ENCODE data around the gene RNF175. TPM values are rescaled to one million over a fixed set of nuclear protein-coding genes. Genes with fewer than 3 reads are reported as not detected.

Gene RNF175
- total RNA-seq: not detected

DNA sequence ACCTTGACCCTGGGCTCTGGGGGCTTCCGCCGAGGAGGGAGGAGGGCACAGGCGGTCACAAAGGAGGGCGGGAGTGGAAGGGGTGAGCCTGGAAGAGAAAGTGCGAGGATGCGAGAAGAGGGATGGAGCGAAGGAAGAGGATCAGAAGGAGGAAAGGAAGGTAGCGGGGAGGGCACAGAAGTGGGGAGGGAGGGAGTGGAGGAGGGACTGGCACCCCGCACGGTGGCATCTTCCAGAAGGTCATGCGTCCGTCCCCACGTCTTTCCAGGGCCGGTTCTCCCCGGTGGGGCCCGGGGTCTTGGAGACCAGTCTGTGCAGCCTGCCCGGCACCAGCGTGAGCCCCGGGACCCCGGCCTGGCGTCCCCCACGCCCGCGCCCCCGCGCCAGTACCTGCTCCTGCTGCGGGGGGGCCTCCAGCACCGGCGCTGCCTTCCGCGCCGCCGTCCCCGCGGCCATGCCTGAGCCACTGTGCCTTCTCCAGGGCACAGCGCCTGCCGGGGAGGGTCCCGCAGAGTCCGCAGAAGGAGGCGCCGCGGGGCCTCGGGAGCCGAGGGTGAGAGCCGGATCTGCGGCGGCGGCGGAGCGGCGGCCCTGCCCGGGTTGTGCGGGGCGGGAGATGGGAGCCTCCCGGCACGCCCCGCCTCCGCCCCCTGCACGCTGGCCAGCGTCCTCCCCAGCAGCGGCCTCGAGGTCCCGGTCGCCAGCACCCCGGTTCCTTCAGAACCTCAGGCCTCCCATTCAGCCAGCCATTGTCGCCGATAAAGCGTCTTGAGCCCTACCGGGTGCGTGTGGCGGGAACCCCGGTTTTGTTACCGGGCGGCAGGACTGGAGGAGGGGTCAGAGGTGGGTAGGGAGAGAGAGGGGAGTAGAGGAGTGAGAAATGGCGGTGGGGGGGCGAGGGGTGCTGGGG, at the start of gene RNF175:
RNF175 (minus strand) TSS at position 618 of the 910 bp plus-strand sequence; CDS start at position 456, 162 bp downstream.
- H3K27ac Mint-ChIP-seq: no peak within 1 kb of the TSS
- no peak within 1 kb of the TSS for H3K4me3 Mint-ChIP-seq
- POLR2A ChIA-PET: no interaction called here
- no peaks in the 10 kb centered on the region for H3K36me3 Mint-ChIP-seq (ENCODE audit: low read depth)
- CTCF ChIA-PET: no interaction called here
- no peak for DNase-seq
- H3K4me1 Mint-ChIP-seq: peaks cover 2% of the 10 kb centered on the region
- peaks cover 60% of the 10 kb centered on the region for H3K27me3 Mint-ChIP-seq
- no peaks in the 10 kb centered on the region for H3K9me3 Mint-ChIP-seq

GRCh38 chr4:153809307-153809706, 49.5 kb upstream of the RNF175 start:
- Mint-ChIP-seq H3K4me3 (no peak overlapping the region), H3K4me1 (peaks cover 4% of the 10 kb centered on the region), H3K9me3 (peaks cover 2% of the 10 kb centered on the region), H3K27ac (no peak overlapping the region), H3K36me3 (ENCODE audit: low read depth) (no peaks in the 10 kb centered on the region), H3K27me3 (peaks cover 16% of the 10 kb centered on the region)
- CTCF ChIA-PET: interaction anchor here (1.5 kb wide), 1 partner anchor 25 kb away, joined by 4 read pairs; no protein-coding TSS in a partner anchor
- POLR2A ChIA-PET: no interaction called here
- no peak for DNase-seq

DNA sequence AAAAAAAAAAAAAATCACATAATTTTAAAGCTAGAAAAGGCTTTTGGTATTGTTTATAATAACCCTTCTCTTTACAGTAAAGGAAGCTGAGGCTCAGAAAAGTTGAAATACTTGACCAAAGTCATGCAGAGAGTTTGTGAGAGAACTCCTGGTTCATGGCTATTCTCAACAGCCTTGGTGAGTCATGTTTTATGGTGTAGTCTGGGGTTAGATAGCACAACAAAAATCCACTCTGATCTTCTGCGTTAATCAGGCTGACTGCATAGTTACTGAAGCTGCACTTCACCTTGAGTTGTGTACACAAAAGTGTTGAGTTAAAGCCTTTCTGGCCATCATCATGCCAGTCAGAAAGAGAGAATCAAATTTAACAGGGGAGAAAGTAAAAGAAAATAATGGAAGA, 48.4 kb upstream of the RNF175 start:
- no peak for DNase-seq
- no peaks in the 10 kb centered on the region for H3K36me3 Mint-ChIP-seq (ENCODE audit: low read depth)
- ChIA-PET POLR2A (no interaction called here), CTCF (interaction anchor here (1.5 kb wide), 1 partner anchor 24 kb away, joined by 4 read pairs; no protein-coding TSS in a partner anchor)
- peaks cover 2% of the 10 kb centered on the region for H3K9me3 Mint-ChIP-seq
- H3K4me1 Mint-ChIP-seq: peaks cover 4% of the 10 kb centered on the region
- H3K4me3 Mint-ChIP-seq: no peak overlapping the region
- peaks cover 14% of the 10 kb centered on the region for H3K27me3 Mint-ChIP-seq
- no peak overlapping the region for H3K27ac Mint-ChIP-seq

DNA sequence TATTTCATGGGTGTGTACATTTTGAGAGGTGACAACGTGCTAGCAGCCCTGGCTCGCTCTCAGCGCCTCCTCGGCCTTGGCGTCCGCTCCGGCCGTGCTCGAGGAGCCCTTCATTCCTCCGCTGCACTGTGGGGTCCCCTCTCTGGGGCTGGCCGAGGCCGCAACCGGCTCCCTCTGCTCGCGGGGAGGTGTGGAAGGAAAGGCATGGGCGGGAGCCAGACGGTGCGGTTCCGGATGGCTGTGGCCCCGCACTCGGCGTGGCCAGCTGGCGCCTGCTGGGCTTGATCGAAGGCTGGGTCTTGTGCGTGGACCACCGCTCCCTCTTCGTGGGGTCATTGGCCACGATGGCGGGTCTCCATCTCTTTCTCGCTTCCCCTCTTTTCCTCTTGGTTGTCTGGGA, 46.2 kb upstream of the RNF175 start:
- DNase-seq: no peak
- ChIA-PET POLR2A (no interaction called here), CTCF (no interaction called here)

GRCh38 chr4:153804722-153805121, 44.9 kb upstream of the RNF175 start:
- no peak for DNase-seq
- Mint-ChIP-seq H3K27ac (no peak overlapping the region), H3K4me1 (peaks cover 4% of the 10 kb centered on the region), H3K9me3 (peaks cover 2% of the 10 kb centered on the region), H3K27me3 (peaks cover 11% of the 10 kb centered on the region), H3K4me3 (no peak overlapping the region), H3K36me3 (ENCODE audit: low read depth) (no peaks in the 10 kb centered on the region)
- POLR2A ChIA-PET: interaction anchor here (0.6 kb wide), 1 partner anchor 407 kb away, joined by 4 read pairs; no protein-coding TSS in a partner anchor
- CTCF ChIA-PET: no interaction called here

More for the DNA sequence above, 46.2 kb upstream of the RNF175 start:
- Mint-ChIP-seq H3K27ac (no peak overlapping the region), H3K4me1 (peaks cover 4% of the 10 kb centered on the region), H3K36me3 (ENCODE audit: low read depth) (no peaks in the 10 kb centered on the region), H3K27me3 (peaks cover 11% of the 10 kb centered on the region), H3K9me3 (peaks cover 2% of the 10 kb centered on the region), H3K4me3 (no peak overlapping the region)

GRCh38 chr4:153799694-153800074, 39.9 kb upstream of the RNF175 start:
- no peaks in the 10 kb centered on the region for H3K36me3 Mint-ChIP-seq (ENCODE audit: low read depth)
- ChIA-PET CTCF (no interaction called here), POLR2A (no interaction called here)
- no peak overlapping the region for H3K4me3 Mint-ChIP-seq
- H3K9me3 Mint-ChIP-seq: no peaks in the 10 kb centered on the region
- H3K4me1 Mint-ChIP-seq: no peaks in the 10 kb centered on the region
- H3K27me3 Mint-ChIP-seq: peaks cover 49% of the 10 kb centered on the region
- no peak overlapping the region for H3K27ac Mint-ChIP-seq
- no peak for DNase-seq

DNA sequence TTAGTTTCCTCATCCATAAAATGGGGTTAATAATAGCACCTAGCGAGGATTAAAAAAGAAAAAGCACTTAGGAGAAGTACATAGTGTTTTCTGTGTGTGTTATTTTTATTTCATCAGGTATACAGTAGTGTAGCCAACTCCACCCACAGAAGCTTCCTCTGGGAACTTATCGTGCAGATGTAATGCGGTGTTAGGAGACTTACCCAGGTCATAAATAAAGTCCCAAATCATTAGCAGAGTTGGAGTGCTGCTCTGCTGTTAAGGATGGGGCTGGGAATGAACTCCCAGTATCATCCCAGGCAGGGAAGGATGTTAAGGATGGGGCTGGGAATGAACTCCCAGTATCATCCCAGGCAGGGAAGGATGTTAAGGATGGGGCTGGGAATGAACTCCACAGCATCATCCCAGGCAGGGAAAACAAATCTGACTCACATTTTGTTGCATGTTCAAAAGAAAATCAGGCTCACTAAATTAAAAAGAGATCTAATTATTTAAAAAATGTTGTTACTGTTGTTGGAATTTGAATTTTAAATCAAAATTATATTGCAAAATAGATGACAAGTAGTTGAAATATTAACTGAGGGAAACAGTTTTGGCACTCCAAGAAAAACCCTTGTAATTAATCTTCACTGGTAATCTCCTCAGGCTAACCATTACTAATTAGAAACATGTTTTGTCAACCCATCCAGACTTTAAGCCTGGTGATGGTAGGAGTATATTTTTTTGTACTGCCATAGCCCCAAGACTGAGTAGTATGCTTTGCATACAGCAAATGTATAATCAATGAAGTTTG, 39.3 kb upstream of the RNF175 start:
- H3K36me3 Mint-ChIP-seq (ENCODE audit: low read depth): no peaks in the 10 kb centered on the region
- H3K27me3 Mint-ChIP-seq: peaks cover 55% of the 10 kb centered on the region
- H3K9me3 Mint-ChIP-seq: no peaks in the 10 kb centered on the region
- ChIA-PET CTCF (no interaction called here), POLR2A (no interaction called here)
- H3K4me3 Mint-ChIP-seq: no peak overlapping the region
- no peak overlapping the region for H3K27ac Mint-ChIP-seq
- DNase-seq: no peak
- no peaks in the 10 kb centered on the region for H3K4me1 Mint-ChIP-seq

- Mint-ChIP-seq H3K9me3 (no peaks in the 10 kb centered on the region), H3K4me1 (no peaks in the 10 kb centered on the region), H3K36me3 (ENCODE audit: low read depth) (no peaks in the 10 kb centered on the region), H3K27ac (no peak overlapping the region), H3K27me3 (peaks cover 62% of the 10 kb centered on the region), H3K4me3 (no peak overlapping the region)
- POLR2A ChIA-PET: no interaction called here
- no peak for DNase-seq
- CTCF ChIA-PET: no interaction called here
Measured at GRCh38 chr4:153798420-153798819, 38.6 kb upstream of the RNF175 start.

GRCh38 chr4:153794006-153794405, 34.2 kb upstream of the RNF175 start:
- Mint-ChIP-seq H3K27me3 (peaks cover 87% of the 10 kb centered on the region), H3K27ac (no peak overlapping the region), H3K9me3 (no peaks in the 10 kb centered on the region), H3K4me1 (peaks cover 15% of the 10 kb centered on the region), H3K4me3 (no peak overlapping the region), H3K36me3 (ENCODE audit: low read depth) (peaks cover 4% of the 10 kb centered on the region)
- ChIA-PET POLR2A (no interaction called here), CTCF (interaction anchor here (2.4 kb wide), 1 partner anchor 8 kb away, joined by 8 read pairs; no protein-coding TSS in a partner anchor)
- no peak for DNase-seq

DNA sequence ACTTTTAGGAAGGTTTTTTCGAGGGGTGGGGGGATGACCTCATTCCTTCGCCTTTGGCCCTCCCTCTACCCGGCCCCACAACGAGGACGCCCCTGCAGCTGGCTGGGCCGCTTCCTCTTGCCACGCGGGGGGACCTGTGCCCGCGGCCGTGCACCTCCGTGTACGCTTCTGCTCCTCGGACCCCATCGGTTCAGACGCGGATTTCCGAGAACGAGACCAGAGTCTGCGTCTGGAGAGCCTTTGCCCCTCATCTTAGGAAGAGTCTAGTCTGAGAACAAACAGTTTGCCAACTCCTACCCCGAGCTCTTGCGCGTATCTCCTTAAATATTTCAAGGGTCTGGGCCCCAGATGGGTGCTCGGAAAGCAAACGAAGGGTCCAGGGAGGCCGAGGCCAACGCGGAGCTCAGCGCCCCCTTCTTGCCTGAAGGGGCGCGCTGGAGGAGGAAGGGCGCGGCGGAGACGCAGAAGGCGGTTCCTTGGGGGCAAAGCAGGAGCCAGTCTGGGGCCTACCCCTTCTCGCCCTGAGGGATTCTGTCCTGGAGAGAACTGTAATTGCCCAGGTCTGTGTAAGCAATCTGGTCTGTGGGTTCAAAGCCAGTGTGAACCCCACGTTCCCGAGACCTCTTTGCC, 32.9 kb upstream of the RNF175 start:
- peaks cover 4% of the 10 kb centered on the region for H3K36me3 Mint-ChIP-seq (ENCODE audit: low read depth)
- no peak for DNase-seq
- H3K4me3 Mint-ChIP-seq: peak overlapping the region; percentile 16
- H3K27ac Mint-ChIP-seq: no peak overlapping the region
- ChIA-PET CTCF (no interaction called here), POLR2A (no interaction called here)
- no peaks in the 10 kb centered on the region for H3K9me3 Mint-ChIP-seq
- H3K4me1 Mint-ChIP-seq: peaks cover 24% of the 10 kb centered on the region
- H3K27me3 Mint-ChIP-seq: peaks cover 87% of the 10 kb centered on the region

- H3K27ac Mint-ChIP-seq: no peak overlapping the region
- no peak overlapping the region for H3K4me3 Mint-ChIP-seq
- ChIA-PET CTCF (no interaction called here), POLR2A (no interaction called here)
- peaks cover 4% of the 10 kb centered on the region for H3K36me3 Mint-ChIP-seq (ENCODE audit: low read depth)
- no peak for DNase-seq
- H3K4me1 Mint-ChIP-seq: peaks cover 25% of the 10 kb centered on the region
- peaks cover 88% of the 10 kb centered on the region for H3K27me3 Mint-ChIP-seq
- no peaks in the 10 kb centered on the region for H3K9me3 Mint-ChIP-seq
Measured at GRCh38 chr4:153791746-153792617, 32.2 kb upstream of the RNF175 start.

GRCh38 chr4:153790962-153791551, 31.2 kb upstream of the RNF175 start:
- POLR2A ChIA-PET: no interaction called here
- peaks cover 4% of the 10 kb centered on the region for H3K36me3 Mint-ChIP-seq (ENCODE audit: low read depth)
- peaks cover 90% of the 10 kb centered on the region for H3K27me3 Mint-ChIP-seq
- no peak for DNase-seq
- H3K9me3 Mint-ChIP-seq: no peaks in the 10 kb centered on the region
- peaks cover 25% of the 10 kb centered on the region for H3K4me1 Mint-ChIP-seq
- CTCF ChIA-PET: interaction anchor here (1.1 kb wide), 1 partner anchor 126 kb away, joined by 3 read pairs; no protein-coding TSS in a partner anchor
- H3K27ac Mint-ChIP-seq: no peak overlapping the region
- no peak overlapping the region for H3K4me3 Mint-ChIP-seq

All from activated CD4-positive, alpha-beta memory T cell treated with anti-CD3 and anti-CD28 coated beads, Interleukin-2, amount 10 ng/mL, durations not matched to agents 7 days and 5 days (primary cell).